NOMO-1 (cell line): ENCODE results near the gene OR52D1.

Source experiments
- DNase-seq, 2 experiments: peaks; one replicate each; lab custom pipeline; 2025; ENCODE audit not compliant: unreplicated experiment in 2 of 2; lab: John Stamatoyannopoulos, UW

OR52D1 gene

GRCh38 chr11:5508605-5509004 lies 20.1 kb downstream of the OR52D1 start:
- DNase-seq: no peak

- no peak for DNase-seq
These were observed 21.3 kb downstream of the OR52D1 start, which contains the start of gene UBQLN3 for GRCh38 chr11:5509803-5510202. Gene UBQLN3, minus strand, starts transcription at chr11:5509957. Its CDS starts 399 bp downstream, at chr11:5509558.

DNA sequence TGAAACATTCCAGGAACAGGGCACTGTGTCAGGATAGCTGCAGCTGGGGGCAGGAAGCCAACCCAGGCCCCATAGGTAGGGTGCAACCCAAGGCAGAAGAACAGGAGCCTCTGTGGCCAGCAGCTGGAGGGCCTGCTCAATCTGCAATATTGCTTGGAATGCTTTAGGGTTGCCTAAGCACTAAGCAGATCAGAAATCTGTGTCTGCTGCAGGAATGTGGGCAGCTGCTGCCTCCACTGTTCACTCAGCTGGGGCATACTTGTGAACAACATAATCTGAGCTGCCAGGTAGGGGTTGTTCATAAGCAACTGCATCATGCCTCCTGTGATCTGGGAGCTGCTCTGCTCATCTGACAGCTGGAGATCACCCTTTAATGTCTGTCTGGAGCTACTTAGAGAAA lies 26.4 kb downstream of the OR52D1 start:
- no peak for DNase-seq

- DNase-seq: no peak
These were observed 28.1 kb downstream of the OR52D1 start, which contains the start of gene UBQLNL for GRCh38 chr11:5516599-5516998. Gene UBQLNL, minus strand, starts transcription at chr11:5516699. Its CDS starts 258 bp downstream, at chr11:5516441.

- no peak for DNase-seq
These were observed 33.1 kb downstream of the OR52D1 start for GRCh38 chr11:5521540-5521939.

- no peak for DNase-seq
These were observed 33.8 kb downstream of the OR52D1 start for GRCh38 chr11:5522308-5522707.

GRCh38 chr11:5524756-5525155 lies 36.3 kb downstream of the OR52D1 start:
- no peak for DNase-seq

DNA sequence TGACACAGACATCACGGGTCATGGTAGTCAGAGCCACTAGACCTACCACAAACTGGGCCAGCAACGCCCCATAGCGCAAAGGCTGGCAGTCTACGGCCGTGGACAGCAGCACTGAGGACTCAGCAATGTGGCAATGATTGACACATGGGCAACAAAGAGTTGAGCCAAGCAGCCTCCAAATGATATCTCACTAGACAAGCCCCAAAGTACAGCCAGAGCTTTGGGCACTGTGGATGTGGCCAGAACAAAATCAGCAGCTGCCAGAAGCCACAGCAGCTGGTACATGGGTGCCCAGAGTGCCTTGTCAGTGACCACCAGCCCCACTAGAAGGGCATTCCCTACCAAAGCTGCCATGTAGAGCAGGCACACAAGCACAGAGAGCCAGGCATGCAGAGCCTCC lies 39.2 kb downstream of the OR52D1 start:
- no peak for DNase-seq

GRCh38 chr11:5528495-5528894 lies 40.0 kb downstream of the OR52D1 start:
- no peak for DNase-seq

GRCh38 chr11:5531053-5531831 lies 42.8 kb downstream of the OR52D1 start:
- no peak for DNase-seq

DNA sequence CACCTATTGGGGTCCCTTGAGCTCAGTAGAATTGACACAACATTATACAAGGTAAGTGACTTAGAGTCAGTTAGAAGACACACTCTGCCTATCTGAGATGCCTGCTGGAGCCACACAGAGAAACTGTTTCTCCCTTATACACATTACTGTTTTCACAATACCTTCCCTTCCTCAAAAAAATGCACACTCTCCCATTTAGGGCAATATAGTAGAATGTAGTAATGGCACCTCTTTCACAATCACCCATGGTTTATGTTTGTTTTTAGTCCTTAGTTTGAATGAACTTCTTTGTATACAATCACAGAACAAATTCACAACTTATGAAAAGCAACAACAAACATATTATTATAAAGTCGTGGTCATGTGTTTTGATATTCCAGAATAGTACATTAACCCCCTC lies 45.6 kb downstream of the OR52D1 start:
- DNase-seq: no peak

DNA sequence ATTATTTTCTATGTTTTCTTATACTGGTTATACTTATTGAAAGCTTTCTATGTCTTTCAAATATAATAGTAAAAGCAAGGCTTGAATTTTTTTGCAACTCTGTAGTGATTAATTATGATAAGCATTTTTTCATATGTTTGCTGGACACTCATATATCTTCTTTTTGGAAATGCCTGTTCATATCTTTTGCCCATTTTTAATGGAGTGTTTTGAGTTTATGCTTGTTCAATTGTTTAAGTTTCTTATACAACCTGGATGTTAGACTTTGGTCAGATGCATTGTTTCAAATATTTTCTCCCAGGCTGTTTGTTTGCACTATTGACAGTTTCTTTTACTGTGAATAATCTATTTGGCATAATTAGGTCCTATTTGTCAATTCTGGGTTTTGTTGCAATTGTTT lies 48.0 kb downstream of the OR52D1 start:
- DNase-seq: no peak
